8988T (cell line): Measurements from ENCODE around the gene ABCC1.
"Not testable (repeated sequence)": the region's sequence is repeated elsewhere in the genome, so short reads cannot be mapped to it uniquely, and the experiment has no call there.

Source experiments
- DNase-seq: peaks from one replicate; pipeline ENCODE4 v3.0.0; 2011

Gene ABCC1

DNA sequence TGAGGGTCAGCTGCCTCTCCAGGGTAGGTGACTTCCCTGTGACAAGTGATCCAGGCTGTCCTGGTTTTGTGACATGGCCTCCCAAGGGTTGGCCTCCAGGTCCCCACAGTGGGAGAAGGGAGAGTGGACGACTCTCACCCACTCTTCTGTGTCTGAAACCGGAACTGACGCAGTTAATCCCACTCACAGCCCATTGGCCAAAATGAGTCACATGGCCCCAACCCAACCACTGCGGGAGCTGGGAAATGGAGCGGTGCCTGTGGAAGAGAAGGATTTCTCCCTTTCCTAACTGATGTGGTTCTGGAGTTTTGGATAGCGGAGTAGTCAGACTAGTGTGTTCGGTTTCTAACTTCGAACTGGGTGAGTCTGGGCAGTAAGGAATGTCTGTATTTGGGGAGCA, 194.5 kb downstream of the ABCC1 start:
- no peak for DNase-seq

DNA sequence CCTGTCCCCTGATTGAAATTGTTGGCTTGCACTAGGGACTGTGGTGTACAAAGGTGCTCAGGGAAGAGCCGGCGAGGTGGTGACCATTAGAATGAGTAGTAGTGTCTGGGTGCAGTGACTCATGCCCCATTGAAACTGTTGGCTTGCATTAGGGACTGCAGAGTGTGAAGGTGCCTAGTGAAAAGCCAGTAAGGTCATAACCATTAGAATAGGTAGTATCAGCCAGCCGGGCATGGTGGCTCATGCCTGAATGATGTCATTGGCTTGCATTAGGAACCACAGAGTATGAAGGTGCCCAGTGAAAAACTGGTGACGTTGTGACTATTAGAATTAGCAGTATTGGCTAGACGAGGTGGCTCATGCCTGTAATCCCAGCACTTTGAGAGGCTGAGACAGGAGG, 195.0 kb downstream of the ABCC1 start:
- DNase-seq: no peak

DNA sequence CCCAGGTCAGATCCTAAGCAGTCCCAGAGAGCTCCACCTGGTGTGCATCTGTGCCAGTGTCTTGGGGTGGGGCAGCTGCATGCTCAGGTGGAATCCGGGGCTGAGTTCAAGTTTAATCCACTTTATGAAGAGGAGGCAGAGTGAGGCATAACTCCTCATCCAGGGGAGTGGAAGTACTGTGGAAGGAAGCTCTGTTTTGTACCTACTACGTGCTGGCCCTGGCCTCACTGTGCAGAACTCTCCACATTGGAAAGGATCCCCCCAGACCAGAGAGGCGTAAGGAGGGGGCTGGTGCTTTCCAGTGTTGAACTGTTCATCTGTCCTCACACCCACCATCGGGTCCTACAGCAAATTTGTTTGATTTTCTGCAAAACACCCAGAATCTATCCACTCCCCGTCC, 195.9 kb downstream of the ABCC1 start:
- DNase-seq: no peak

DNA sequence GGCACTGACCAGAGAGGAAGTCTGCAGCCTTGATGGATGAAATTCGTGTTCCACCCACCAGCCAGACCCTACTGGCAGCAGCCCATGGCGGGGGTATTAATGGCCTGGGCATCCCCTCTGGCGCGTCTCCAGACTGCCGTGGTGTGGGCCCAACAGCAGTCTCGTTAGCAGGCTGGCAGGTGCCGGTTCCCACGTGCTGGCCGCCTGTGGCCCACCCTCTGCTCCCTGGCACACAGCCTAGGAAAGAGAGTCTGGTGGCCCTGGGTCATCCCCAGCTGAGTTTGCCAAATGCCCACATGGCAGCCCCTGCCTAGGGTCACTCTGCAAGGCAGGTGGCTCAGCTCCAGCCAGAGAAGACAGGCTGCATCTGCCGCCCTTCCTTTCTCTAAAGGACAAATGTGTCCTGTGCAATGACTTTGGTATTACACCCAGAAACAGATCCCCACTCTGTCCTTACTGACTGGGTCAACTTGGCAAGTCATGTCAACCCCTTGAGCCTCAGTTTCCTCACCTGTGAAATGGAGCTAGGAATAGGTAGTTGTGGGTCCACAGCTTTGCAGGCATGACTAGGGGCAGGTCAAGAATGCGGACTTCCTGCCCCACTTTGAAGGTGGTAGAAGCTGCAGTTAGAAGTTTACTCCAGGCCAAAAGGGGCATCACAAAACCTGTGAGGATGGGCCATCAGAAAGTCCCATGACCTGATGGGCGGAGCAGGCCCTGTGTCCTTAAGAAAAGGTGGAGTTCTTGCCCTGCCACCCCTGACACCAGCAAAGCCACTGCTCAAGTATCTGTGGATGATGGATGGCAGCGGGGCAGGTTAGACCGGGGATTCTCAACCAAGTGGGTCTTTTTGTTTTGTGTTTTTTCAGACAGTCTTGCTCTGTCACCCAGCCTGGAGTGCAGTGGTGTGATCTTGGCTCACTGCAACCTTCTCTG, 197.2 kb downstream of the ABCC1 start:
- DNase-seq: no peak

DNA sequence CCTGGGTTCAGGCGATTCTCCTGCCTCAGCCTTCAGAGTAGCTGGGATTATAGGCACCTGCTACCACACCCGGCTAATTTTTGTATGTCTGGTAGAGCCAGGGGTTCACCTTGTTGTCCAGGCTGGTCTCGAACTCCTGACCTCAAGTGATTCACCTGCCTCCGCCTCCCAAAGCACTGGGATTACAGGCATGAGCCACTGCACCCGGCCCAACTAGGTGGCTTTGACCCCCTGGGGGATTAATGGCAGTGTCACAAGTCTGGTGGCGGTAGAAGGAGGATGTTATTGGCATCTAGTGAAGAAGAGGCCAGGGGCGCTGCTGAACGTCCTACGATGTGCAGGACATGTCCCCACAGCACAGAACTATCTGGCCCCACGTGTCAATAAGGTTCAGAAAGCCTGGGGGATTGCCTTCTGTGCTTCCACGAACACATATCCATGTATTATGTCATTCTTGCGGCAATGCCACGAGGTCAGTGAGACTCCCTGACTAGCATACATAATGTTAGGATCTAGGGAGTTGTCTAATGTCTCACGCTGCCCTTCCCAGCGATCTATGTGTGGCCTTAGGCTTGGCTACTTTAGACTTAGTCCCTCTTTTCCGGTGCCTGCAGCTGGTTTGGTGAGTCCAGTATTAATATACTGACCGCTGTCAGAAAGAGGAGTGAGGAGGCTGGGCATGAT, 198.0 kb downstream of the ABCC1 start:
- no peak for DNase-seq

DNA sequence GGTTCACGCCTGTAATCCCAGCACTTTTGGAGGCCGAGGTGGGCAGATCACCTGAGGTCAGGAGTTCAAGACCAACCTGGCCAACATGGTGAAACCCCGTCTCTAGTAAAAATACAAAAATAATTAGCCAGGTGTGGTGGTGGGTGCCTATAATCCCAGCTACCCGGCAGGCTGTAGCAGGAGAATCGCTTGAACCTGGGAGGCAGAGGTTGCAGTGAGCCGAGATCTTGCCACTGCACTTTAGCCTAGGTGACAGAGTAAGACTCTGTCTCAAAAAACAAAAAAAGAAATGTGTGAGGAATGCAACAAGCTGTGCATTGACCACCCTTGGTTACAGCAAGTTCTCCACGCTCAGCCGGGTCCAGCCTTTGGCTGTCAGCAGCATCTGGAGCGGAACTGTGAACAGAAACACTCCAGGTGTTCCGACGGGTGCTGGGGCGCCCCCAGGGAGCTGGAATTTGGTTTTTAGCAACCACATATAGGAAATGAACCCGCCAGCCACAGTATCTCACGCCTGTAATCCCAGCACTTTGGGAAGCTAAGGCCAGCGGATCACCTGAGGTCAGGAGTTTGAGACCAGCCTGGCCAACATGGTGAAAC, 198.7 kb downstream of the ABCC1 start:
- DNase-seq: not testable (repeated sequence)

DNA sequence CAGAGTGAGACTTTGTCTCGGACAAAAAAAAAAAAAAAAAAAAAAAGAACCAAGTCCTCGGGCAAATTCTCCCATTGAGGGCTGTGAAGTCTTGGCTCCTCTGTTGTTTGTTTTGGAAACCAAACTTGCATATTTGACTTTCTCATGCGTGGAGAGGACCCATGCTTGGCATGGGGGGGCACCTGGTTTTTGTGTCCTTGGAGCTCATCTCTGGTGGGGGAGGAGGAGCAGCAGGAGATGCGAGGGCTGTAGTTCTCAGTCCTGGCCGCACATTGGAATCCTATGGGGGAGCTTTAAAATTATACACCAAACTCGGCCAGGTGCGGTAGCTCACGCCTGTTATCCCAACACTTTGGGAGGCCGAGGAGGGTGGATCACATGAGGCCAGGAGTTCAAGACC, 199.3 kb downstream of the ABCC1 start:
- DNase-seq: no peak

DNA sequence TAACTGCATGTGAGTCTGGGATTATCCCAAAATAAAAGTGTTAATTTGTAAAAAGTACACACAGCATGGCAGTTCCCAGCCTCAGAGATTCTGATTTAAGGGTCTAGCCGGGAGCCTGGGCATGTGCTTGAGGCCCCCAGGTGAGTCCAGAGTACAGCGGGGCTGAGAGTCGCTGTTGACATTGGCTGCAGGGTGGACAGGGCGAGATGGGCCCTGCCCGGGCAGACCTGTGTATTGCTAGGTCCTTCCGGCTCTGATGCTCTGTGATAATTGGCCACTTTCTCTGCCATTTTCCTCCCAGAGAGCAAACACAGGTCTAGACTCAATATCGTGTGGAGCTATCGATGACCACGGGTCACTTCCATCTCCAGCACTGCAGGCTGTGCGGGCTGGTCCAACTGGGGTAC, 200.3 kb downstream of the ABCC1 start:
- no peak for DNase-seq

DNA sequence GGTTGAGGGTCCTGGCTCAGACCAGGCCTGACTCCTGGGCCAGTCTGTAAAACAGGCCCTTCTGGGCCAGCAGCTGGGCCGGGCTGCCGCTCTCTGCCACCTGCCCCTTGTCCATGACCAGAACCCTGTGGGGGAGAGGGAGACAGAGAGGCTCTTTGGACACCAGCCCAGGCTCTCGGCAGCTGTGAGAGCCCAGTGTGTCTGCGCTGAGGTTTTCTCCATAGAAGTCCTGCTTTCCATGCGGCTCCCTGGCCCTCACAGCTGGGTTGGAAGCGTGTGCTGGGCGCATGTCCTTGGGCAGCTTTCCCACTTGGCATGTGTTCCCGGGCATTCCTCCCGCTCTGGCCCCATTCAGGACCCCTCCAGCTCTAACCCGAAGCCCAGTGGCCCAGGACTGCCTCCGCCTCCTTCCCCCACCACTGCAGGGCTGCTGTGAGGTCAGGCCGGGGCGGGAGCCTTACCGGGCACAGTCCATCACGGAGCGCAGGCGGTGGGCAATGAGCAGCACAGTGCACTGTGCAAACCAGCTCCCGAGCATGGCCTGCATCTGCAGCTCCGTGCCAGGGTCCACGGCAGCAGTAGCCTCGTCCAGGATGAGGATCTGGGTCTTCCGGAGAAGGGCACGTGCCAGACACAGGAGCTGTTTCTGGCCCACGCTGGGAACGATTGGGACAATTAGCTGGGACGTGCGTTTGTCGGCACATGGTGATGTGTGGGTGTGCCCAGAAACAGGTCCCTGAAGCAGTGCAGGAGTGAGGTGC, 200.9 kb downstream of the ABCC1 start:
- DNase-seq: no peak

DNA sequence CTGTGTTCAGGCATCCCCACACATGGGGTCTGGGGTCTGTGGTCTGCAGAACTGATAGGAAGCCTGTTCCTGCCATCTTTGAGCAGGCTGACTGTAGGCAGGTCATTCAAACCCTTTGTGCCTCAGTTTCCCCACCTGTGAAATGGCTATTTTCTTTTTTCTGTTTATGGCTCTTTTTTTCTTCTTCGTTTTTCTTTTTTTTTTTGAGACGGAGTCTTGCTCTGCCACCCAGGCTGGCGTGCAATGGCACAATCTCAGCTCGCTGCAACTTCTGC, 201.4 kb downstream of the ABCC1 start:
- no peak for DNase-seq

DNA sequence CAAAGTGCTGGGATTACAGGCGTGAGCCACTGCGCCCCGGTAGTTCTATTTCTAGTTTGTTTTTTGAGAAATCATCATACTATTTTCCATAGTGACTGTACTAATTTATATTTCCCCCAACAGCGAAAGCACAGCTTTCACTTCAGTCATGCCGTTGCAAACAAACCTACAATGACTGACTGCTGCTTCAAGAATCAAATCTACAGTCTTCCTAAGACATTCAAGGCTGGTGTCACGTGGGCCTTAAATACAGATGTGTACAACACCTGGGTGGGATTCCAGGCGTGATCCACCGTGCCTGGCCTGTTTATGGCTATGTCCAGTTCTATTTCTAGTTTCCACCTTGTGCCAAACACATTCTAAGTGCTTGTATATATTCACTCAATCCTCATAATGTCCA, 201.9 kb downstream of the ABCC1 start:
- DNase-seq: no peak

DNA sequence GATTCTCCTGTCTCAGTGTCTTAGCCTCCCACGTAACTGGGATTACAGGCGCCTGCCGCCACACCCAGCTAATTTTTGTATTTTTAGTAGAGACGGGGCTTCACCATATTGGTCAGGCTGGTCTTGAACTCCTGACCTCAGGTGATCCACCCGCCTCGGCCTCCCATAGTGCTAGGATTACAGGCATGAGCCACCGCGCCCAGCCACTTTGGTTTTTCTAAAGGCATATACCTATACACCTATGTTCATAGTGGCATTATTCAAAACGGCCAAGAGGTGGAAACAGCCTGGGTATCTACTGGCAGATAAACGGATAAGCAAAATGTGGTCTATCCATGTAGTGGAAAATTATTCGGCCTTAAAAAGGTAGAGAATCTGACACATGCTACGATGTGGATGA, 203.6 kb downstream of the ABCC1 start:
- not testable (repeated sequence) for DNase-seq

DNA sequence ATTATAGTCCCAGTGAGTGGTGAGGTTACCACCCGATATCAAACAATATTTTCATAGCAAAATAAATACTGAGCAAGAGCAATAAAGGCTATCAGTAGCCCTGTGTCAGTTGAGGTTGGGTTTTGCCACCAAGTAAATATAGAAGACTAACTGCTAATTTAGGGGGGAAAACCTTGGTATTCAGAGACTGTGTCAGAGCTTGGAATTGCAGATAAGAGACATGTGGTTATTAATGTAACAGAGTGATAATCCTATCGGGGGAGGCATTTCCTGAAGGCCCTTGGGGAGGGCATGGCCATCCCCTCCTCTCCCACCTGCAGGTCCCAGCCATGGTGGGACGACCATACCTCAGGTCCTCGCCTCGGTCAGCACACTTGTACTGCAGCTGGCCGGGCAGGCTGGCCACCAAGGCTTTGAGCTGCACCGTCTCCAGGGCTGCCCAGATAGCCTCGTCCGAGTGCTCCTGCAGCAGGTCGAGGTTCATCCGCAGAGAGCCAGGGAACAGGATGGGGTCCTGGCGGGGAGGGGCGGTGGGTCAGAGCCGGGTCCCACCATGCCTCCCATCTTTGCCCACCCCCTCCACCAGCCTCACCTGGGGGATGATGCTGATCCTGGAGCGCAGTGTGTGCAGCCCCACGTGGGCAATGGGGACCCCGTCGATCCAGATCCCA, 205.0 kb downstream of the ABCC1 start:
- DNase-seq: no peak

DNA sequence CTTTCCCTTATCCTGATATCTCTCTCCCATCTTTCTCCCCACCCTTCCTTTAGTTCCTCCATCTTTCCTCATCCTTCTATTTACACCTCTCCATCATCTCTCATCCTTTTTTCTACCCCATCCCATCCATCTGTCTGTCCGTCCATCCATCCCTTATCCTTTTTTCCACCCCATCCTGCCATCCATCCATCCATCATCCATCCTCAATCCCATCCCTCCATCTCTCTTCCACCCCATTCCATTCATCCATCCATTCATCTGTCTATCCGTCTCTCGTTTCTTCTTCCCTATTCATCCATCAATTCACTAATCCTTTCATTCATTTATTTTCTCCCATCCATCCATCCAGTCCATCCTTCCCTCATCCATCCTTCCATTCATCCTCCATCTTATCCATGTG, 205.8 kb downstream of the ABCC1 start:
- DNase-seq: no peak

DNA sequence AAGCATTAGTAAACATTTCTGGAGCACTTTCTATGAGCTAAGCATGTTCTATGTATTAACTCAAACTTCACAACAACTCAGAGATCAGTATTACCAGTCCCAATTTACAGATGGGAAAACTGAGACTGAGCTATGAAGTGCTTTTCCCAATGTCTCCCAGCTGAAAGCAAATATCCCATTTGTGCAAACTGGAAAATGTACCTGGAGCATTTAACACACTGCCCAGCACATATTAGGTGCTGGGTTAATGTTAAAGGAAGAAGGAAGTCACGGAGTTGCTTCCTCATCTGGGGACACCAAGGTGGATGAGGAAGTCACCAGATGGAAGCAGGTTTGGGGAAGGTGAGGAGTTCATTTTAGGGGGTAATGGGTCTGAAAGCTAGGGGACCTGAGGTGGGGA, 207.8 kb downstream of the ABCC1 start:
- DNase-seq: no peak

DNA sequence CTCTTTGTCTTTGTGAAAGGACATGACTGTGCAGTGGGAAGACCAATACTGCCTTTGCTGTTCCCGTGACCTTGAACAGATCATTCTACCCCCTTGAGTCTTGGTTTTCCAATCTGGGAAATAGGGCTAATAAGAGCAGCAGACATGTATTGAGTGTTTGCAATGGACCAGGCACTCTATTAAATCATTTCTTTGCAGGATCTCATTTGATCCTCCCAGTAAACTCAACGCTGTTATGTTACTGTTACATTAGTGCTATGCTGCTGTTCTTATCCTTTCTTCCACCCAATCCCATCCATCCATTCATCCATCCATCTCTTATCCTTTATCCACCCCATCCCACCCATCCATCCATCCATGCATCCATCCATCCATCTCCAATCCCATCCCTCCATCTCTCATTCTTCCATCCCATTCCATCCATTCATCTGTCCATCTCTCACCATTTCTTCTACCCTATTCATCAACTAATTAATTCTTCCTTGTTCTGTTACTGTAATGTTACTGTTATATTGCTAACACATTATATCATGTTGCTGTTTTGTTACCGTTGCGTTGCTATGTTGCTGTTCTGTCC, 208.8 kb downstream of the ABCC1 start:
- no peak for DNase-seq

DNA sequence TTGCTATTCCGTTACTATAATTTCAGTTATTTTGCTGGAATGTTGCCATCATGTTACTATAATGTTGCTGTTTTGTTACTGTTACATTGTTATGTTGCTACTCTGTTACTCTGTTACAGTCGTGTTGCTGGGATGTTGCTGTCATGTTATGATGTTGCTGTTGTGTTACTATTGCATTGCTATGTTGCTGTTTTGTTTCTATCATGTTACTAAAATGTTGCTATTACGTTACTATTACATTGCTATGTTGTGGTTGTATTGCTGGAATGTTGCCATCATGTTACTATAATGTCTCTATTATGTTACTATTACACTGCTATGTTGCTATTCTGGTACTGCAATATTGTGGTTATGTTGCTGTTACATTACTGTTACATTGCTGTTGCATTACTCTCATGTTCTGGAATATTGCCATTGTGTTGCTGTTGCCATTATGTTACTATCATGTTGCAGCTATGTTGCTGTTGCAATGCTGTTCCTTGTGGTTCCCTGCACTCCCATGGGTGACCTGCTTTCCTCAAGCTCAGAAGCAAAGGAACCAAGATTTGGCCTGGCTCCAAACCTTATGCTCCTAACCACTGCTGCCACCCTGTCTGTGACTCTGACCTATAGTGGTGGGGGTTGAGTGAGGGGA, 209.4 kb downstream of the ABCC1 start:
- no peak for DNase-seq

DNA sequence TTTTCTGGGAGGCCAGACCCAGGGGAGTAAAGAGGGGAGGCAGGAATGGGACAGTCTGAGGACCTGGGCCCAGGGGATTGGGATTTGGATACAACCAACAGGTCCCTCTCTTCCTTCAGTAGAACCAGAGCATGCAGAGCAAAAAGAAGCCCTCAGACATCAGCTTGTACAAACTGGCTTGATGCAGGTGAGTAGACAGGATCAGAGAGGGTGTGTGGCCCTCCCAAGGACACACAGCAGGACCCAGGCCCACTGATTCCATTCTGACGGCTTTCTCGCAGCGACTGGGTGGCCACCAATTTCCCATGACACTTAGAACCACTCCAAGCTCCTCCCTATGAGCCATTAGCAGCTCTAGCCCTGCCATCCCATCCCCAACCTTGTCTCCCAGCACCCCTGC, 210.2 kb downstream of the ABCC1 start:
- no peak for DNase-seq

DNA sequence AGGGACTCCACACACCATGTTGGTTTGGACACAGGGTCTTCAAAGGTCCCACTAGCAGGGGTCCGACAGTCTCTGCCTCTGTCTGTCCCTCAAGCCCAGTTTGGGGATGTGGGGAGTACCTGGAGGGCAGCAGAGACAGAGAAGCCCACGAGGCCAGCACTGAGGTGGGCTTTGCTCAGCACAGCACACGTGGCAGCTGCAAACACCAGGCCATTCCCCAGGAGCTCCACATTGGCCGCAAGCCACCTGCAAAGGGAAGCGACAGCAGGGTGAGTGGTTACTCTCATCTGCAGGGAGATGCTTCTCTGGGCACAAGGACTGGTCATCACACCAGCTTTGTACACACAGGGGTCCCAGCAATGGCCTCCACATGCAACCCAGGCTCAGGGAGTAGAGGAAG, 211.9 kb downstream of the ABCC1 start:
- DNase-seq: no peak

DNA sequence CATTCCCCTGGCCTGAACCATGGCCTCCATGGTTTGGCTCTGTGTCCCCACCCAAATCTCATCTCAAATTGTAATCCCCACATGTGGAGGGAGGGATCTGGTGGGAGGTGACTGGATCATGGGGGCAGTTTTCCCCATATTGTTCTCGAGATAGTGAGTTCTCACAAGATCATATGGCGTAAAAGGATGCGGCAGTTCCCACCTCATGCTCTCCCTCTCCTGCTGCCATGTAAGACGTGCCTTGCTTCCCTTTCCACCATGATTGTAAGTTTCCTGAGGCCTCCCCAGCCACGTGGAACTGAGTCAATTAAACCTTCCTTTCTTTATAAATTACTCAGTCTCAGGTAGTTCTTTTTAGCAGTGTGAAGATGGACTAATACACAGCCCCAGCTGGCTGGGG, 212.4 kb downstream of the ABCC1 start:
- not testable (repeated sequence) for DNase-seq

DNA sequence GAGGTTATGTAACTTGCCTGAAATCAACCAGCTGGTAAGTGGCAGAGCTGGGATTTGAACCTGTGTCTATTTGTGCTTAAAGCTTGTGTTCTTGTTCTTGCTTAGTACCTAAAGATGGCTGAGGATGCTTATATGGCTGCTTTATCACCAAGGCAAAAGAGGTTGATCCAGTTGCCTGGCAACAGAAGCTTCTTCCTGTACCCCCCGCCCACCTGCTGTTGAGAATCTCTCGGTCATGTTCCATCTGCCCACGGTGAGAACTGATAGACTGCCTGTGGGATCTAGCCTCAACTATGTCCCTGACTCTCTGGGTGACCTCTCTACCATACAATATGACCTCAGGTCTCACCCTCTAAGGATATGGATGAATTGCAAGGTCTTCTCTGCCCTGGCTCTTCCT, 213.2 kb downstream of the ABCC1 start:
- no peak for DNase-seq

DNA sequence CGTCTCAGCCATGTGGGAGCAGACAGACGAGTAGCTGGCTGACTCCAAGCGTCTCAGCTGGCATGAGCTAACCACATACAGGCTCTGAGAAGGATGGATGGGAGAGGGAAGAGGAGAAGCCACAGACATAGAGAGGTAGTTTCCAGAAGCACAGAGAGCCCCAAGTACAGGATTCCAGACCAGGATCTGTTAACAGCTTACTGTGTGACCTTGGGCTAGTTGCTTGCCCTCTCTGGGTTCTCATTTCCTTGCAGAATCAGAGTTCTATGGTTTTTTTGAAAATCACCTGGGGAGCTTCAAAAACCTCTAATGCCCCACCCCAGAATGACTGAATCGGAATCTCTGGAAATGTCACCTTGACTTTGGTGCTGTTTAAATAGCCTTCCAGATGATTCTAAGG, 213.7 kb downstream of the ABCC1 start:
- DNase-seq: no peak
